Measurements from ENCODE around the gene ING3. TPM values are rescaled to one million over a fixed set of nuclear protein-coding genes. Genes with fewer than 3 reads are reported as not detected.

The ING3 gene
- total and polyA plus RNA-seq, 2 of the 13 experiments (the other 11 are each of a cell fraction or from before 2014, with no cell fraction given) = 6.9 to 12.8 TPM

- no peak for TF ChIP-seq ARID5B (CRISPR knock-in tag; IDR thresholded peaks at IDR 0.05)
- no peak for TF ChIP-seq ZNF746 (CRISPR knock-in tag; IDR thresholded peaks at IDR 0.05)
- no peak for TF ChIP-seq MLX (CRISPR knock-in tag; IDR thresholded peaks at IDR 0.05)
- no peak for TF ChIP-seq NCOA1 (CRISPR knock-in tag; IDR thresholded peaks at IDR 0.05)
- no peak for TF ChIP-seq ZNF30 (CRISPR knock-in tag; IDR thresholded peaks at IDR 0.05)
- no peak for TF ChIP-seq ZNF562 (CRISPR knock-in tag; IDR thresholded peaks at IDR 0.05; ENCODE audit: borderline replicate concordance)
Observed at GRCh38 chr7:121012919-121013318, 62.3 kb downstream of the ING3 start (continued).

- Histone ChIP-seq H3K9me3 (ENCODE audit: low read length) (no peaks in the 10 kb centered on the region), H2AFZ (ENCODE audit: low read length) (no peak overlapping the region), H3K27ac (ENCODE audit: extremely low read length, insufficient read depth, low read length) (no peak overlapping the region), H3K4me2 (ENCODE audit: low read depth, low read length) (no peak overlapping the region), H3K27me3 (ENCODE audit: control insufficient read depth in 1 of 2, insufficient read depth in 2 of 2, low read length in 2 of 2) (no peaks in the 10 kb centered on the region), H3K4me3 (replicated peaks in 1 of 3; ENCODE audit: insufficient read depth in 1 of 3, low read depth in 2 of 3, low read length in 3 of 3) (no peak overlapping the region), H3K79me2 (ENCODE audit: insufficient read depth, low read length) (no peaks in the 10 kb centered on the region), H3K9ac (ENCODE audit: insufficient read depth, low read depth, low read length) (no peak overlapping the region), H4K20me1 (ENCODE audit: insufficient read depth, low read length) (no peaks in the 10 kb centered on the region), H3K36me3 (replicated peaks in 1 of 2; ENCODE audit: control insufficient read depth in 1 of 2, insufficient read depth in 2 of 2, low read length in 2 of 2) (no peaks in the 10 kb centered on the region), H3K4me1 (ENCODE audit: insufficient read depth, low read length) (no peaks in the 10 kb centered on the region)
- ChIA-PET POLR2A (no interaction called here), CTCF (ENCODE audit: low intra/inter-chr PET ratio, low total read pairs) (no interaction called here)
- ATAC-seq (no peak), DNase-seq (ENCODE audit: low spot score) (no peak), FAIRE-seq (no peak)
- in situ Hi-C loops (cut with HindIII; ENCODE audit: extremely low pct_ligation_motif_present, low pct_unique_long_range_greater_than_20kb) (no loop called here), intact Hi-C loops (cut with micrococcal nuclease; ENCODE audit: unreplicated experiment) (no loop called here)
- BruUV-seq (replicated peaks) = no TSS peak
- WGBS (ENCODE audit: low lambda C conversion rate) = 46% methylated on average over 4 of the region's 4 CpGs
- TF ChIP-seq ZNF768 (CRISPR knock-in tag; IDR thresholded peaks at IDR 0.05) = no peak
- TF ChIP-seq POLR2G (IDR thresholded peaks at IDR 0.05; ENCODE audit: low read depth, low read length) = no peak
- no peak for TF ChIP-seq ZNF407 (CRISPR knock-in tag; IDR thresholded peaks at IDR 0.05; ENCODE audit: not compliant biosample characterization)
- no peak for TF ChIP-seq SRF (IDR thresholded peaks at IDR 0.05; ENCODE audit: low read depth, low read length)
- no peak for TF ChIP-seq HDAC6 (IDR thresholded peaks at IDR 0.05; ENCODE audit: low read depth, low read length)
- TF ChIP-seq PPARG (CRISPR knock-in tag; conservative IDR thresholded peaks at IDR 0.05) = no peak
Observed at GRCh38 chr7:121015560-121015959, 65.0 kb downstream of the ING3 start.
